K562 (cell line): ENCODE data around the gene NHS. TPM values are rescaled to one million over a fixed set of nuclear protein-coding genes. Genes with fewer than 3 reads are reported as not detected.

Experiments
- ATAC-seq: fragments of 200-7000 bp; cut with Tn5 transposase; 3 replicates; pipeline ENCODE4 v1.9.1; 2020; ENCODE audit warnings: moderate library complexity
- BruUV-seq: library from RNA; stranded (reverse); fragments of 400-500 nt; replicated peaks from 2 replicates; lab custom pipeline; 2021; lab: Mats Ljungman, UMichigan
- CTCF ChIA-PET: fragments of 300-600 bp; formaldehyde crosslinking; extraction: SDS; loops from one replicate; lab custom pipeline; 2021; ENCODE audit warnings: low intra/inter-chr PET ratio; lab: Yijun Ruan, JAX
- POLR2A ChIA-PET: fragments of 300-600, 350-650 bp; sonication (Branson Sonifier 250); formaldehyde crosslinking; extraction: SDS; loops from one replicate; lab custom pipeline; 2021; ENCODE audit warnings: antibody characterized with exemption, inconsistent platforms; lab: Yijun Ruan, JAX
- DNase-seq, 4 experiments: peaks; one replicate each; pipeline versions ENCODE4 v3.0.0 to v3.0.0-alpha.2; 2011 to 2018; ENCODE audit warnings: low spot score in 3 of 4, mixed read lengths in 3 of 4; ENCODE audit errors: extremely low read depth in 1 of 4
- FAIRE-seq: peaks from 2 replicates; lab custom pipeline; 2011; peaks lifted over from hg19 to GRCh38; lab: Jason Lieb, UNC
- H2AFZ ChIP-seq: 2 replicates; pipeline ENCODE4 v1.6.0; 2011; ENCODE audit warnings: low read depth, low read length, control low read depth, inconsistent platforms
- H3K27ac ChIP-seq: fragments of 200-600 bp; 3 replicates; pipeline ENCODE4 v1.8.0; 2011; ENCODE audit warnings: low read depth, mild to moderate bottlenecking, control low read depth, inconsistent platforms, low read length, moderate library complexity, mixed read lengths; ENCODE audit errors: extremely low read depth
- H3K27me3 ChIP-seq, 2 experiments: fragments of 300-600 bp in 1 of 2; 2 replicates in 1 of 2; 3 replicates in 1 of 2; pipeline versions ENCODE4 v1.6.0 to v1.8.0; 2011; ENCODE audit warnings: inconsistent platforms in 2 of 2, low read length in 2 of 2, mild to moderate bottlenecking in 1 of 2, mixed read lengths in 1 of 2, moderate library complexity in 1 of 2; ENCODE audit not compliant: control insufficient read depth in 2 of 2, insufficient read depth in 2 of 2
- H3K36me3 ChIP-seq: fragments of 300-600 bp; 3 replicates; pipeline ENCODE4 v1.8.0; 2011; ENCODE audit warnings: mild to moderate bottlenecking, low read length, inconsistent platforms; ENCODE audit not compliant: control insufficient read depth, insufficient read depth
- H3K4me1 ChIP-seq, 2 experiments: fragments of 200-600 bp in 1 of 2; replicated peaks in 1 of 2; 2 replicates in 1 of 2; 3 replicates in 1 of 2; pipeline versions ENCODE4 v1.5.1 to v1.8.0; 2011; ENCODE audit warnings: inconsistent platforms in 2 of 2, low read length in 2 of 2, mild to moderate bottlenecking in 1 of 2, mixed read lengths in 1 of 2, moderate library complexity in 1 of 2; ENCODE audit not compliant: control insufficient read depth in 2 of 2, insufficient read depth in 2 of 2
- H3K4me2 ChIP-seq: 2 replicates; pipeline ENCODE4 v1.6.1; 2011; ENCODE audit warnings: low read length, control low read depth, inconsistent platforms, mixed read lengths; ENCODE audit not compliant: insufficient read depth
- H3K4me3 ChIP-seq: fragments of 200-600 bp; sonication (generic), shearing (Covaris generic); 2 replicates; pipeline ENCODE4 v1.5.1; 2016; ENCODE audit warnings: control low read depth, inconsistent platforms
- H3K79me2 ChIP-seq: fragments of 200-600 bp; 3 replicates; pipeline ENCODE4 v1.8.0; 2011; ENCODE audit warnings: low read length, inconsistent platforms; ENCODE audit not compliant: control insufficient read depth, insufficient read depth
- H3K9ac ChIP-seq, 2 experiments: 2 replicates each; pipeline versions ENCODE4 v1.6.0 to v1.6.1; 2011; ENCODE audit warnings: low read depth in 2 of 2, low read length in 2 of 2, control low read depth in 1 of 2, inconsistent platforms in 1 of 2, mild to moderate bottlenecking in 1 of 2, mixed read lengths in 1 of 2; ENCODE audit not compliant: insufficient read depth in 1 of 2
- H3K9me1 ChIP-seq: one replicate; pipeline ENCODE4 v1.6.0; 2011; ENCODE audit warnings: inconsistent platforms, mild to moderate bottlenecking, low read length, moderate library complexity; ENCODE audit not compliant: control insufficient read depth, insufficient read depth
- H3K9me3 ChIP-seq: replicated peaks from 2 replicates; pipeline ENCODE4 v1.5.1; 2011; ENCODE audit warnings: low read depth, low read length, inconsistent platforms; ENCODE audit not compliant: control insufficient read depth, insufficient read depth
- H4K20me1 ChIP-seq: replicated peaks from 2 replicates; pipeline ENCODE4 v1.6.1; 2011; ENCODE audit warnings: low read length, inconsistent platforms, mixed read lengths; ENCODE audit not compliant: control insufficient read depth, insufficient read depth
- BRD4 ChIP-seq: fragments of 200-600 bp; sonication (generic); IDR thresholded peaks from 2 replicates; pipeline ENCODE4 v1.6.1; 2017; ENCODE audit warnings: inconsistent platforms
- CHAMP1 ChIP-seq: fragments of 450-650 bp; IDR thresholded peaks from 2 replicates; pipeline ENCODE4 v1.6.1; 2016; ENCODE audit warnings: mild to moderate bottlenecking
- GTF3C2 ChIP-seq: IDR thresholded peaks from 3 replicates; pipeline ENCODE4 v1.6.1; 2011; ENCODE audit warnings: borderline replicate concordance, mild to moderate bottlenecking, moderate library complexity; ENCODE audit not compliant: insufficient read length; ENCODE audit errors: extremely low read depth
- RBFOX2 ChIP-seq: fragments of 200-400 bp; formaldehyde crosslinking; IDR thresholded peaks from 2 replicates; pipeline ENCODE4 v1.6.1; 2017; ENCODE audit warnings: low read depth, mild to moderate bottlenecking, low read length, moderate library complexity
- SMARCB1 ChIP-seq: IDR thresholded peaks from 2 replicates; pipeline ENCODE4 v1.6.1; 2011; ENCODE audit warnings: improper control_type of control experiment, low read depth; ENCODE audit not compliant: insufficient read length
- TFAM ChIP-seq: fragments of 250-450 bp; sonication (Bioruptor Pico); conservative IDR thresholded peaks from 2 replicates; pipeline ENCODE4 v1.5.0; 2021; ENCODE audit warnings: mild to moderate bottlenecking, moderate library complexity
- WGBS: fragments of 100-300 bp; shearing (Covaris generic); methylation state at CpG from one replicate; pipeline ENCODE4 v1.1.6; 2016; ENCODE audit warnings: low coverage, mixed read lengths; ENCODE audit not compliant: insufficient coverage; ENCODE audit errors: missing lambda C conversion rate; 5-methylcytosine and 5-hydroxymethylcytosine counted together
- in situ Hi-C: fragments of 300-500 bp; cut with MboI; formaldehyde crosslinking; loops from 4 replicates; pipeline ENCODE4 v1.15.0; 2018; ENCODE audit warnings: inconsistent platforms, mixed read lengths
- intact Hi-C: fragments of 100-400 bp; cut with micrococcal nuclease; formaldehyde crosslinking; loops from 2 replicates; pipeline ENCODE4 v1.14.2; 2022
- polyA plus RNA-seq, 8 experiments: library from polyadenylated mRNA; depleted of rRNA in 4 of 8; stranded (reverse) in 5 of 8; unstranded in 3 of 8; fragments of >200 nt; fragmentation: Nextera tagmentation in 2 of 8; fragmentation: Illumina TruSeq in 1 of 8; extraction: Ambion mirVana in 2 of 8; extraction: Trizol in 1 of 8; gene quantifications; 2 replicates each; pipeline versions ENCODE4 v1.2.1 to v1.2.3, GENCODE V29; 2011 to 2014; ENCODE audit warnings: inconsistent platforms in 1 of 8, missing spikeins in 1 of 8
- total RNA-seq, 7 experiments: library from RNA; depleted of rRNA in 6 of 7; stranded (reverse); fragments of >200 nt in 6 of 7; fragmentation: Illumina TruSeq in 2 of 7; extraction: Trizol in 2 of 7; gene quantifications; 2 replicates each; pipeline versions ENCODE4 v1.2.1 to v1.2.3, GENCODE V29; 2011 to 2021; ENCODE audit warnings: low replicate concordance in 1 of 7

The NHS gene
- total and polyA plus RNA-seq, 9 of the 15 experiments (the other 6 are each of a cell fraction or from before 2014, with no cell fraction given), result 0.02 TPM; not detected in 8

GRCh38 chrX:17527922-17528321, 152.9 kb downstream of the NHS start:
- H3K4me3 ChIP-seq, result no peak overlapping the region
- intact Hi-C loops, result no loop called here
- WGBS, result 0% methylated on average over 1 of the region's 1 CpG
- no peaks in the 10 kb centered on the region for H3K36me3 ChIP-seq
- POLR2A ChIA-PET, result no interaction called here
- TF ChIP-seq TFAM (no peak), CHAMP1 (no peak), GTF3C2 (no peak), SMARCB1 (no peak), RBFOX2 (no peak), BRD4 (no peak)
- in situ Hi-C loops, result no loop called here
- no peak for FAIRE-seq
- no peak for DNase-seq
- no peak overlapping the region for H3K9ac ChIP-seq
- no TSS peak for BruUV-seq
- H3K9me3 ChIP-seq, result no peaks in the 10 kb centered on the region
- H2AFZ ChIP-seq, result no peak overlapping the region
- H3K27ac ChIP-seq, result no peak overlapping the region
- no peak overlapping the region for H3K4me2 ChIP-seq
- H3K9me1 ChIP-seq, result no peaks in the 10 kb centered on the region
- no peak for ATAC-seq
- no peaks in the 10 kb centered on the region for H3K4me1 ChIP-seq
- H3K79me2 ChIP-seq, result no peaks in the 10 kb centered on the region
- H4K20me1 ChIP-seq, result no peaks in the 10 kb centered on the region
- H3K27me3 ChIP-seq, result peaks cover 0 to 5% of the 10 kb centered on the region in 2 experiments; a peak in 1 of 5 replicates
- CTCF ChIA-PET, result no interaction called here
